ENCODE results near the gene RASEF. TPM values are rescaled to one million over a fixed set of nuclear protein-coding genes. Genes with fewer than 3 reads are reported as not detected.

The RASEF gene
- total RNA-seq, 1 experiment from 2014 or later = 0.09 TPM

GRCh38 chr9:83032065-83032625 is 30.8 kb downstream of the RASEF start:
- no TSS peak for BruUV-seq (replicated peaks)
- ChIA-PET POLR2A (ENCODE audit: low non-redundant PET) (no interaction called here), CTCF (no interaction called here)
- Histone ChIP-seq H3K36me3 (ENCODE audit: insufficient read depth, low read length, poor library complexity, severe bottlenecking) (no peaks in the 10 kb centered on the region), H3K27ac (ENCODE audit: low read depth, low read length, poor library complexity, severe bottlenecking) (no peak overlapping the region), H3K4me1 (ENCODE audit: insufficient read depth, low read length, poor library complexity, severe bottlenecking) (no peaks in the 10 kb centered on the region), H3K4me3 (ENCODE audit: low read depth, low read length, poor library complexity, severe bottlenecking) (no peak overlapping the region), H3K27me3 (replicated peaks; ENCODE audit: insufficient read depth, low read depth, low read length, poor library complexity) (peaks cover 14% of the 10 kb centered on the region), H3K9me3 (ENCODE audit: low read depth, low read length, poor library complexity, severe bottlenecking) (no peaks in the 10 kb centered on the region)
- TF ChIP-seq EZH2 (IDR thresholded peaks at IDR 0.05; ENCODE audit: borderline replicate concordance, low read depth, low read length, poor library complexity, severe bottlenecking) = no peak
- TF ChIP-seq CTCF (conservative IDR thresholded peaks at IDR 0.05; ENCODE audit: low read depth, low read length) = no peak
- intact Hi-C loops (cut with micrococcal nuclease; ENCODE audit: unreplicated experiment) = no loop called here
- no peak for DNase-seq (ENCODE audit: low spot score)

- no peak for DNase-seq (ENCODE audit: low spot score)
- Histone ChIP-seq H3K27me3 (replicated peaks; ENCODE audit: insufficient read depth, low read depth, low read length, poor library complexity) (peaks cover under 1% of the 10 kb centered on the region), H3K4me1 (ENCODE audit: insufficient read depth, low read length, poor library complexity, severe bottlenecking) (no peaks in the 10 kb centered on the region), H3K4me3 (ENCODE audit: low read depth, low read length, poor library complexity, severe bottlenecking) (no peak overlapping the region), H3K36me3 (ENCODE audit: insufficient read depth, low read length, poor library complexity, severe bottlenecking) (no peaks in the 10 kb centered on the region), H3K9me3 (ENCODE audit: low read depth, low read length, poor library complexity, severe bottlenecking) (no peaks in the 10 kb centered on the region), H3K27ac (ENCODE audit: low read depth, low read length, poor library complexity, severe bottlenecking) (no peak overlapping the region)
- POLR2A ChIA-PET (ENCODE audit: low non-redundant PET) = no interaction called here
- intact Hi-C loops (cut with micrococcal nuclease; ENCODE audit: unreplicated experiment) = no loop called here
- TF ChIP-seq EZH2 (IDR thresholded peaks at IDR 0.05; ENCODE audit: borderline replicate concordance, low read depth, low read length, poor library complexity, severe bottlenecking) (no peak), CTCF (conservative IDR thresholded peaks at IDR 0.05; ENCODE audit: low read depth, low read length) (no peak)
- BruUV-seq (replicated peaks) = no TSS peak
- CTCF ChIA-PET = no interaction called here
Observed at GRCh38 chr9:83030391-83031107, 32.4 kb downstream of the RASEF start.

GRCh38 chr9:83029531-83030137 is 33.3 kb downstream of the RASEF start:
- H3K27me3 ChIP-seq (replicated peaks; ENCODE audit: insufficient read depth, low read depth, low read length, poor library complexity) = no peaks in the 10 kb centered on the region
- no TSS peak for BruUV-seq (replicated peaks)
- TF ChIP-seq CTCF (conservative IDR thresholded peaks at IDR 0.05; ENCODE audit: low read depth, low read length) (no peak), EZH2 (IDR thresholded peaks at IDR 0.05; ENCODE audit: borderline replicate concordance, low read depth, low read length, poor library complexity, severe bottlenecking) (no peak)
- H3K4me3 ChIP-seq (ENCODE audit: low read depth, low read length, poor library complexity, severe bottlenecking) = no peak overlapping the region
- CTCF ChIA-PET = no interaction called here
- DNase-seq (ENCODE audit: low spot score) = no peak
- no peaks in the 10 kb centered on the region for H3K4me1 ChIP-seq (ENCODE audit: insufficient read depth, low read length, poor library complexity, severe bottlenecking)
- intact Hi-C loops (cut with micrococcal nuclease; ENCODE audit: unreplicated experiment) = no loop called here
- no peaks in the 10 kb centered on the region for H3K9me3 ChIP-seq (ENCODE audit: low read depth, low read length, poor library complexity, severe bottlenecking)
- no peaks in the 10 kb centered on the region for H3K36me3 ChIP-seq (ENCODE audit: insufficient read depth, low read length, poor library complexity, severe bottlenecking)
- no peak overlapping the region for H3K27ac ChIP-seq (ENCODE audit: low read depth, low read length, poor library complexity, severe bottlenecking)
- POLR2A ChIA-PET (ENCODE audit: low non-redundant PET) = no interaction called here

All from A673 (cell line).